H9 (cell line): ENCODE results near the gene KANK2. TPM values are rescaled to one million over a fixed set of nuclear protein-coding genes. Genes with fewer than 3 reads are reported as not detected.

Experiments
- DNase-seq: peaks from one replicate; pipeline ENCODE4 v3.0.0-alpha.2; 2017
- H2AFZ ChIP-seq: one replicate; pipeline ENCODE4 v1.6.1; 2013; ENCODE audit warnings: mild to moderate bottlenecking, low read length, control low read depth, moderate library complexity
- H2AK5ac ChIP-seq: 2 replicates; pipeline ENCODE4 v1.6.1; 2013; ENCODE audit warnings: low read length, control low read depth, mixed read lengths; ENCODE audit not compliant: insufficient read length
- H2BK120ac ChIP-seq: one replicate; pipeline ENCODE4 v1.6.1; 2013; ENCODE audit warnings: low read depth, mild to moderate bottlenecking, low read length, control low read depth, inconsistent platforms; ENCODE audit not compliant: poor library complexity, severe bottlenecking
- H2BK12ac ChIP-seq: 2 replicates; pipeline ENCODE4 v1.6.1; 2013; ENCODE audit warnings: low read length, control low read depth, mixed read lengths, low read depth; ENCODE audit not compliant: insufficient read length
- H2BK15ac ChIP-seq: 2 replicates; pipeline ENCODE4 v1.6.1; 2013; ENCODE audit warnings: low read depth, low read length, control low read depth
- H2BK20ac ChIP-seq: one replicate; pipeline ENCODE4 v1.6.1; 2013; ENCODE audit warnings: low read depth, mild to moderate bottlenecking, low read length, control low read depth, inconsistent platforms; ENCODE audit not compliant: poor library complexity, severe bottlenecking
- H2BK5ac ChIP-seq: 2 replicates; pipeline ENCODE4 v1.6.1; 2013; ENCODE audit warnings: low read length, control low read depth, mixed read lengths; ENCODE audit not compliant: insufficient read length
- H3K14ac ChIP-seq: 2 replicates; pipeline ENCODE4 v1.6.1; 2013; ENCODE audit warnings: low read length, control low read depth; ENCODE audit not compliant: insufficient read depth
- H3K18ac ChIP-seq: 2 replicates; pipeline ENCODE4 v1.6.1; 2013; ENCODE audit warnings: low read depth, mild to moderate bottlenecking, mixed read lengths, low read length, control low read depth; ENCODE audit not compliant: insufficient read length
- H3K23ac ChIP-seq: 2 replicates; pipeline ENCODE4 v1.6.1; 2013; ENCODE audit warnings: low read length, control low read depth, mixed read lengths, low read depth; ENCODE audit not compliant: insufficient read length
- H3K23me2 ChIP-seq: 2 replicates; pipeline ENCODE4 v1.6.1; 2013; ENCODE audit warnings: low read depth, mild to moderate bottlenecking, mixed read lengths, low read length, control low read depth; ENCODE audit not compliant: insufficient read length, poor library complexity, severe bottlenecking
- H3K27ac ChIP-seq: 2 replicates; pipeline ENCODE4 v1.5.1; 2013; ENCODE audit warnings: low read length, control low read depth, mixed read lengths, low read depth; ENCODE audit not compliant: insufficient read length
- H3K27me3 ChIP-seq: 2 replicates; pipeline ENCODE4 v1.6.1; 2013; ENCODE audit warnings: low read length, control low read depth, inconsistent platforms; ENCODE audit not compliant: insufficient read depth
- H3K4ac ChIP-seq: 2 replicates; pipeline ENCODE4 v1.6.1; 2013; ENCODE audit warnings: low read depth, mild to moderate bottlenecking, control low read depth, inconsistent platforms, low read length, moderate library complexity
- H3K4me1 ChIP-seq: 2 replicates; pipeline ENCODE4 v1.6.1; 2013; ENCODE audit warnings: low read length, control low read depth, inconsistent platforms; ENCODE audit not compliant: insufficient read depth
- H3K4me2 ChIP-seq: 2 replicates; pipeline ENCODE4 v1.6.1; 2013; ENCODE audit warnings: low read length, control low read depth, mixed read lengths; ENCODE audit not compliant: insufficient read length, insufficient read depth
- H3K56ac ChIP-seq: 2 replicates; pipeline ENCODE4 v1.6.1; 2013; ENCODE audit warnings: low read depth, mild to moderate bottlenecking, mixed read lengths, low read length, control low read depth; ENCODE audit not compliant: insufficient read length
- H3K79me1 ChIP-seq: 2 replicates; pipeline ENCODE4 v1.6.1; 2013; ENCODE audit warnings: low read depth, mild to moderate bottlenecking, moderate library complexity, low read length, control low read depth, inconsistent platforms; ENCODE audit not compliant: insufficient read depth, poor library complexity, severe bottlenecking
- H3K79me2 ChIP-seq: 2 replicates; pipeline ENCODE4 v1.6.1; 2013; ENCODE audit warnings: low read length, control low read depth, inconsistent platforms; ENCODE audit not compliant: insufficient read depth
- H3K9ac ChIP-seq: 2 replicates; pipeline ENCODE4 v1.6.1; 2013; ENCODE audit warnings: low read length, control low read depth, mixed read lengths; ENCODE audit not compliant: insufficient read length; ENCODE audit errors: extremely low read depth
- H3K9me3 ChIP-seq: one replicate; pipeline ENCODE4 v1.6.1; 2013; ENCODE audit warnings: low read depth, low read length, inconsistent platforms; ENCODE audit not compliant: control insufficient read depth
- H3T11ph ChIP-seq: one replicate; pipeline ENCODE4 v1.6.1; 2013; ENCODE audit warnings: mild to moderate bottlenecking, low read length, control low read depth, inconsistent platforms
- H4K20me1 ChIP-seq: one replicate; pipeline ENCODE4 v1.6.1; 2013; ENCODE audit not compliant: control insufficient read depth, insufficient read length, insufficient read depth
- H4K5ac ChIP-seq: 2 replicates; pipeline ENCODE4 v1.6.1; 2013; ENCODE audit warnings: low read depth, mild to moderate bottlenecking, mixed read lengths, low read length, control low read depth; ENCODE audit not compliant: insufficient read length
- H4K8ac ChIP-seq: replicated peaks from 2 replicates; pipeline ENCODE4 v1.6.1; 2013; ENCODE audit warnings: low read length, control low read depth, mixed read lengths, low read depth; ENCODE audit not compliant: insufficient read length
- H4K91ac ChIP-seq: 2 replicates; pipeline ENCODE4 v1.6.1; 2013; ENCODE audit warnings: low read depth, mild to moderate bottlenecking, moderate library complexity, mixed read lengths, low read length, control low read depth; ENCODE audit not compliant: insufficient read length
- H3K27ac Mint-ChIP-seq, 3 experiments: 2 replicates in 2 of 3; 3 replicates in 1 of 3; pipeline ENCODE4 v1.8.0; 2020 to 2021; ENCODE audit warnings: mixed read lengths in 3 of 3, mild to moderate bottlenecking in 1 of 3, moderate library complexity in 1 of 3
- H3K27me3 Mint-ChIP-seq: 2 replicates; pipeline ENCODE4 v1.8.0; 2021; ENCODE audit warnings: low read depth, mild to moderate bottlenecking, moderate library complexity, mixed read lengths
- H3K36me3 Mint-ChIP-seq, 3 experiments: 2 replicates in 2 of 3; 3 replicates in 1 of 3; pipeline ENCODE4 v1.8.0; 2020 to 2021; ENCODE audit warnings: low read depth in 3 of 3, mixed read lengths in 3 of 3; ENCODE audit not compliant: insufficient read depth in 1 of 3
- H3K4me1 Mint-ChIP-seq, 2 experiments: 2 replicates each; pipeline ENCODE4 v1.8.0; 2020; ENCODE audit warnings: mixed read lengths in 2 of 2
- H3K4me3 Mint-ChIP-seq, 2 experiments: 2 replicates in 1 of 2; 3 replicates in 1 of 2; pipeline ENCODE4 v1.8.0; 2020 to 2021; ENCODE audit warnings: mild to moderate bottlenecking in 2 of 2, mixed read lengths in 2 of 2, moderate library complexity in 1 of 2
- H3K9me3 Mint-ChIP-seq, 2 experiments: 2 replicates in 1 of 2; 3 replicates in 1 of 2; pipeline ENCODE4 v1.8.0; 2020; ENCODE audit warnings: mild to moderate bottlenecking in 2 of 2, mixed read lengths in 2 of 2, moderate library complexity in 1 of 2
- WGBS: extraction: QIAGEN DNeasy Blood & Tissue Kit; methylation state at CpG from one replicate; pipeline ENCODE4 v1.1.7; 2013; ENCODE audit warnings: missing lambda C conversion rate, low lambda C conversion rate, mixed read lengths; ENCODE audit not compliant: insufficient read length; ENCODE audit errors: extremely low coverage; 5-methylcytosine and 5-hydroxymethylcytosine counted together
- total RNA-seq: library from RNA; stranded (reverse); gene quantifications from 2 replicates; pipeline ENCODE4 v1.2.1, GENCODE V29; 2021
- TF ChIP-seq, protein P1 (sequence below): fragments of 200-600 bp; sonication (generic); conservative IDR thresholded peaks from 3 replicates; pipeline ENCODE4 v1.8.0; 2021; ENCODE audit warnings: antibody characterized with exemption, mild to moderate bottlenecking

The KANK2 gene
- total RNA-seq, 1 experiment from 2014 or later = 42.0 TPM

DNA sequence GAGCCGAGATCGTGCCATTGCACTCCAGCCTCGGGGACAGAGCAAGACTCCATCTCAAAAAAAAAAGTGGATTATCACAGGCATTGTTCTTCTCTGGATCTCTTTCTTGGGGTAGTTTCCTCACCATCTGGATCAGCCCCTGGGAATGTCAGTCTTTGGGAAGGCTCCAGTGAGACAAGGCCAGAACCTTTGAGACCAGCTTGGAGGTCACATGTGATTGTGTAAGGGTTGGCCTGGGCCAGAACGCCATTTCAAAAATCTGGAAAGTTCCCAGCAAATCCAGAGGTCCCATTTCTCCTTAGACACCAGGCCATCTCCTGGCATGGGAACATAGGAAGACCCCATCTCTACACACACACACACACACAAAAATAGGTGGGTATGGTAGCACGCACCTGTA is 27.8 kb upstream of the KANK2 start:
- Mint-ChIP-seq H3K27me3 (no peaks in the 10 kb centered on the region), H3K36me3 (peaks cover 30 to 48% (median 48%) of the 10 kb centered on the region in 3 experiments), H3K27ac (no peak overlapping the region), H3K4me1 (peaks cover 2 to 10% of the 10 kb centered on the region in 2 experiments; a peak in 3 of 4 replicates), H3K9me3 (peaks cover 16% of the 10 kb centered on the region in 2 experiments), H3K4me3 (no peak overlapping the region)
- Histone ChIP-seq H3K4me1 (no peaks in the 10 kb centered on the region), H3K27me3 (no peaks in the 10 kb centered on the region), H3K9me3 (peaks cover 6% of the 10 kb centered on the region), H2BK5ac (no peak overlapping the region), H2AK5ac (no peak overlapping the region), H4K20me1 (no peaks in the 10 kb centered on the region), H3K9ac (no peak overlapping the region), H4K8ac (no peak overlapping the region), H3K4me2 (no peak overlapping the region), H2BK20ac (no peak overlapping the region), H3K23ac (no peak overlapping the region), H4K91ac (no peak overlapping the region), H2AFZ (no peak overlapping the region), H3K27ac (no peak overlapping the region), H3K4ac (no peak overlapping the region), H2BK120ac (no peak overlapping the region), H3K56ac (no peak overlapping the region), H2BK15ac (no peak overlapping the region), H3K79me1 (no peaks in the 10 kb centered on the region), H2BK12ac (no peak overlapping the region), H3T11ph (no peak overlapping the region), H3K14ac (no peak overlapping the region), H3K79me2 (no peaks in the 10 kb centered on the region), H4K5ac (no peak overlapping the region), H3K23me2 (no peaks in the 10 kb centered on the region), H3K18ac (no peak overlapping the region)
- DNase-seq = no peak
- TF ChIP-seq, protein P1, sequence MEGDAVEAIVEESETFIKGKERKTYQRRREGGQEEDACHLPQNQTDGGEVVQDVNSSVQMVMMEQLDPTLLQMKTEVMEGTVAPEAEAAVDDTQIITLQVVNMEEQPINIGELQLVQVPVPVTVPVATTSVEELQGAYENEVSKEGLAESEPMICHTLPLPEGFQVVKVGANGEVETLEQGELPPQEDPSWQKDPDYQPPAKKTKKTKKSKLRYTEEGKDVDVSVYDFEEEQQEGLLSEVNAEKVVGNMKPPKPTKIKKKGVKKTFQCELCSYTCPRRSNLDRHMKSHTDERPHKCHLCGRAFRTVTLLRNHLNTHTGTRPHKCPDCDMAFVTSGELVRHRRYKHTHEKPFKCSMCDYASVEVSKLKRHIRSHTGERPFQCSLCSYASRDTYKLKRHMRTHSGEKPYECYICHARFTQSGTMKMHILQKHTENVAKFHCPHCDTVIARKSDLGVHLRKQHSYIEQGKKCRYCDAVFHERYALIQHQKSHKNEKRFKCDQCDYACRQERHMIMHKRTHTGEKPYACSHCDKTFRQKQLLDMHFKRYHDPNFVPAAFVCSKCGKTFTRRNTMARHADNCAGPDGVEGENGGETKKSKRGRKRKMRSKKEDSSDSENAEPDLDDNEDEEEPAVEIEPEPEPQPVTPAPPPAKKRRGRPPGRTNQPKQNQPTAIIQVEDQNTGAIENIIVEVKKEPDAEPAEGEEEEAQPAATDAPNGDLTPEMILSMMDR = no peak
- no CpG with 5 or more reads among the region's 5 CpGs for WGBS
